PC-3 (cell line): ENCODE results near the gene BAAT. TPM values are rescaled to one million over a fixed set of nuclear protein-coding genes. Genes with fewer than 3 reads are reported as not detected.

ENCODE experiments used
- ATAC-seq: fragments of 200-7000 bp; cut with Tn5 transposase; 2 replicates; pipeline ENCODE4 v1.9.1; 2020; ENCODE audit warnings: mild to moderate bottlenecking, moderate library complexity
- BruUV-seq: library from RNA; stranded (reverse); fragments of 400-500 nt; replicated peaks from 2 replicates; lab custom pipeline; 2021; lab: Mats Ljungman, UMichigan
- CTCF ChIA-PET: fragments of 300-600 bp; sonication (Branson Sonifier 250); formaldehyde crosslinking; loops from one replicate; lab custom pipeline; 2022; ENCODE audit warnings: antibody characterized with exemption; lab: Charles Lee
- POLR2A ChIA-PET: fragments of 300-600 bp; sonication (Branson Sonifier 250); formaldehyde crosslinking; loops from one replicate; lab custom pipeline; 2022; ENCODE audit warnings: antibody characterized with exemption; ENCODE audit not compliant: unreplicated experiment; lab: Charles Lee
- DNase-seq: peaks from one replicate; pipeline ENCODE4 v3.0.0-alpha.2; 2015
- H2AFZ ChIP-seq: fragments of 300-600 bp; sonication (generic); 2 replicates; pipeline ENCODE4 v1.6.0; 2016; ENCODE audit warnings: antibody characterized with exemption, low read length
- H3F3A ChIP-seq: fragments of 300-600 bp; sonication (generic); one replicate; pipeline ENCODE4 v1.6.0; 2017; ENCODE audit warnings: antibody characterized with exemption, low read length, control low read depth, mild to moderate bottlenecking; ENCODE audit not compliant: unreplicated experiment
- H3K27ac ChIP-seq: fragments of 300-600 bp; sonication (generic); 2 replicates; pipeline ENCODE4 v1.5.1; 2016; ENCODE audit warnings: mild to moderate bottlenecking, low read length
- H3K27me3 ChIP-seq: fragments of 300-600 bp; sonication (generic); 2 replicates; pipeline ENCODE4 v1.6.1; 2016; ENCODE audit warnings: low read length, mixed read lengths
- H3K36me3 ChIP-seq: fragments of 300-600 bp; sonication (generic); 2 replicates; pipeline ENCODE4 v1.6.1; 2016; ENCODE audit warnings: low read depth, mixed run types, low read length, mixed read lengths
- H3K4me1 ChIP-seq: fragments of 300-600 bp; sonication (generic); 2 replicates; pipeline ENCODE4 v1.5.1; 2016; ENCODE audit warnings: low read length; ENCODE audit not compliant: insufficient read depth
- H3K4me2 ChIP-seq: fragments of 300-600 bp; sonication (generic); 2 replicates; pipeline ENCODE4 v1.6.0; 2016; ENCODE audit warnings: low read length
- H3K4me3 ChIP-seq: fragments of 300-600 bp; sonication (generic); 2 replicates; pipeline ENCODE4 v1.5.1; 2016; ENCODE audit warnings: mild to moderate bottlenecking, low read length, mixed read lengths
- H3K79me2 ChIP-seq: fragments of 300-600 bp; sonication (generic); 2 replicates; pipeline ENCODE4 v1.6.1; 2017; ENCODE audit warnings: low read length, mixed read lengths
- H3K9ac ChIP-seq: fragments of 300-600 bp; sonication (generic); 2 replicates; pipeline ENCODE4 v1.6.0; 2016; ENCODE audit warnings: mild to moderate bottlenecking, low read length
- H3K9me2 ChIP-seq: fragments of 300-600 bp; sonication (generic); replicated peaks from 2 replicates; pipeline ENCODE4 v1.6.1; 2016; ENCODE audit warnings: mixed run types, low read length, mixed read lengths
- H3K9me3 ChIP-seq: fragments of 300-600 bp; sonication (generic); 2 replicates; pipeline ENCODE4 v1.6.1; 2016; ENCODE audit warnings: low read length, mixed read lengths
- H4K20me1 ChIP-seq: fragments of 300-600 bp; sonication (generic); 2 replicates; pipeline ENCODE4 v1.6.1; 2016; ENCODE audit warnings: low read length, mixed read lengths
- CTCF ChIP-seq: fragments of 300-600 bp; sonication (generic); conservative IDR thresholded peaks from 2 replicates; pipeline ENCODE4 v1.5.1; 2017; ENCODE audit warnings: antibody characterized with exemption, low read depth, mild to moderate bottlenecking, low read length
- EZH2 ChIP-seq: fragments of 300-600 bp; sonication (generic); IDR thresholded peaks from one replicate; pipeline ENCODE4 v1.6.1; 2017; ENCODE audit warnings: antibody characterized with exemption, mild to moderate bottlenecking, low read length; ENCODE audit not compliant: unreplicated experiment
- EZH2phosphoT487 ChIP-seq: fragments of 300-600 bp; sonication (generic); IDR thresholded peaks from 2 replicates; pipeline ENCODE4 v1.6.1; 2018; ENCODE audit warnings: mild to moderate bottlenecking, antibody characterized with exemption, low read length, borderline replicate concordance
- intact Hi-C: fragments of 100-400 bp; cut with micrococcal nuclease; formaldehyde crosslinking; loops from 2 replicates; pipeline ENCODE4 v1.9.0; 2023
- total RNA-seq: library from RNA; depleted of rRNA; stranded (reverse); fragments of >200 nt; gene quantifications from 2 replicates; pipeline ENCODE4 v1.2.3, GENCODE V29; 2014

Gene BAAT
- total RNA-seq, 1 experiment from 2014 or later: 0.07 TPM

- no peak overlapping the region for H3K27ac ChIP-seq
- no peak overlapping the region for H2AFZ ChIP-seq
- H4K20me1 ChIP-seq: no peaks in the 10 kb centered on the region
- H3F3A ChIP-seq: no peaks in the 10 kb centered on the region
- H3K27me3 ChIP-seq: peaks cover 17% of the 10 kb centered on the region; the same call in 1 of the 2 replicates
- no peaks in the 10 kb centered on the region for H3K4me1 ChIP-seq
- H3K36me3 ChIP-seq: no peaks in the 10 kb centered on the region
- ChIA-PET CTCF (no interaction called here), POLR2A (no interaction called here)
- DNase-seq: no peak
- no peak for ATAC-seq
- no peak for TF ChIP-seq CTCF
- no peak for TF ChIP-seq EZH2phosphoT487
- TF ChIP-seq EZH2: no peak
- H3K9me3 ChIP-seq: no peaks in the 10 kb centered on the region
- intact Hi-C loops: no loop called here
- H3K4me2 ChIP-seq: no peak overlapping the region
- BruUV-seq: no TSS peak
- H3K4me3 ChIP-seq: no peak overlapping the region
- H3K9me2 ChIP-seq: no peaks in the 10 kb centered on the region
- no peak overlapping the region for H3K9ac ChIP-seq
- no peaks in the 10 kb centered on the region for H3K79me2 ChIP-seq
These were observed 48.7 kb downstream of the BAAT start for GRCh38 chr9:101336091-101336490.

- POLR2A ChIA-PET: no interaction called here
- CTCF ChIA-PET: no interaction called here
- Histone ChIP-seq H3K27me3 (peaks cover 21% of the 10 kb centered on the region; the same call in 1 of the 2 replicates), H3F3A (no peaks in the 10 kb centered on the region), H3K4me2 (no peak overlapping the region), H3K4me1 (no peaks in the 10 kb centered on the region), H4K20me1 (no peaks in the 10 kb centered on the region), H3K9me3 (no peaks in the 10 kb centered on the region), H2AFZ (no peak overlapping the region), H3K36me3 (no peaks in the 10 kb centered on the region), H3K9ac (no peak overlapping the region), H3K27ac (no peak overlapping the region), H3K4me3 (no peak overlapping the region), H3K9me2 (no peaks in the 10 kb centered on the region), H3K79me2 (no peaks in the 10 kb centered on the region)
- DNase-seq (no peak), ATAC-seq (no peak)
- BruUV-seq: no TSS peak
- no peak for TF ChIP-seq EZH2phosphoT487
- TF ChIP-seq CTCF: no peak
- TF ChIP-seq EZH2: no peak
- intact Hi-C loops: no loop called here
These were observed 50.7 kb downstream of the BAAT start for GRCh38 chr9:101333926-101334702.

- CTCF ChIA-PET: no interaction called here
- POLR2A ChIA-PET: no interaction called here
These were observed 51.3 kb downstream of the BAAT start for GRCh38 chr9:101333490-101333889.

More at GRCh38 chr9:101333490-101333889, 51.3 kb downstream of the BAAT start:
- intact Hi-C loops: no loop called here
- no peaks in the 10 kb centered on the region for H3K9me2 ChIP-seq
- peaks cover 21% of the 10 kb centered on the region; the same call in 1 of the 2 replicates for H3K27me3 ChIP-seq
- H3K9me3 ChIP-seq: no peaks in the 10 kb centered on the region
- H2AFZ ChIP-seq: no peak overlapping the region
- TF ChIP-seq EZH2: no peak
- no peak for TF ChIP-seq EZH2phosphoT487
- TF ChIP-seq CTCF: no peak
- ATAC-seq (no peak), DNase-seq (peak; percentile 7)
- BruUV-seq: no TSS peak
- no peaks in the 10 kb centered on the region for H3F3A ChIP-seq
- no peak overlapping the region for H3K9ac ChIP-seq
- H3K4me2 ChIP-seq: no peak overlapping the region
- no peak overlapping the region for H3K27ac ChIP-seq
- no peaks in the 10 kb centered on the region for H3K4me1 ChIP-seq
- no peak overlapping the region for H3K4me3 ChIP-seq
- H3K79me2 ChIP-seq: no peaks in the 10 kb centered on the region
- H4K20me1 ChIP-seq: no peaks in the 10 kb centered on the region
- no peaks in the 10 kb centered on the region for H3K36me3 ChIP-seq
